HG03280 (cell line): ENCODE results near the gene PODNL1.
"Not testable (repeated sequence)": the region's sequence is repeated elsewhere in the genome, so short reads cannot be mapped to it uniquely, and the experiment has no call there.

ENCODE experiments used
- ATAC-seq: cut with Tn5 transposase; IDR thresholded peaks from one replicate; pipeline ENCODE4 v1.9.1; 2021; ENCODE audit warnings: mild to moderate bottlenecking, moderate library complexity; ENCODE audit not compliant: unreplicated experiment

PODNL1 gene

DNA sequence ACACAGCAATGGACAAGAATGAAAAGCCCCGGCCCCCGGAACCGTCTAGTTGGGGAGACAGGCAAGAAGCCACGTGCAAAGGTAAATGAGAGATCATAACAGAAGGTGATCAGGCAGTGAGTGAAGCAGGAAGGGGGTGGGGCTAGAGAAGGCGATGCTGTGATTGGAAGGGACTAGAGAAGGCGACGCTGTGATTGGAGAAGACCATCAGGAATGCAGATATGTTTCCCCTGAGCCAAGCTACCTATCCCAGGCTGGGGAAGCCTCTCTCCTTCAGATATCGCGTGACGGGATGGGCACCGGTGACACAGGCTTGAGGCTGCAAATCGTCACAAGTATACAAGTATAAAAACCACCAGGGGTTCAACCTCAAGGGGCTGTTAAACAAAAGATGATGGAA lies 35.9 kb upstream of the PODNL1 start:
- no peak for ATAC-seq

DNA sequence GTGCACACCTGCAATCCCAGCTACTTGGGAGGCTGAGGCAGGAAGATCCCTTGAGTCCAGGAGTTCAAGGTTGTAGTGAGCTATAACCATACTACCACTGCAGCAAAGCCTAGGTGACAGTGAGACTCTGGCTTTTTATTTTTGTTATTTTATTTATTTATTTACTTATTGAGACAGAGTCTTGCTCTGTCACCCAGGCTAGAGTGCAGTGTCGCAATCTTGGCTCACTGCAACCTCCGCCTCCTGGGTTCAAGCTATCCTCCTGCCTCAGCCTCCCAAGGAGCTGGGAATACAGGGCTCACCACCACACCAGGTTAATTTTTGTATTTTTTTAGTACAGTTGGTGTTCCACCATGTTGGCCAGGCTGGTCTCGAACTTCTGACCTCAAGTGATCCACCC lies 35.3 kb upstream of the PODNL1 start:
- ATAC-seq = not testable (repeated sequence)

- no peak for ATAC-seq
Observed at GRCh38 chr19:13972368-13973155, 34.3 kb upstream of the PODNL1 start.

DNA sequence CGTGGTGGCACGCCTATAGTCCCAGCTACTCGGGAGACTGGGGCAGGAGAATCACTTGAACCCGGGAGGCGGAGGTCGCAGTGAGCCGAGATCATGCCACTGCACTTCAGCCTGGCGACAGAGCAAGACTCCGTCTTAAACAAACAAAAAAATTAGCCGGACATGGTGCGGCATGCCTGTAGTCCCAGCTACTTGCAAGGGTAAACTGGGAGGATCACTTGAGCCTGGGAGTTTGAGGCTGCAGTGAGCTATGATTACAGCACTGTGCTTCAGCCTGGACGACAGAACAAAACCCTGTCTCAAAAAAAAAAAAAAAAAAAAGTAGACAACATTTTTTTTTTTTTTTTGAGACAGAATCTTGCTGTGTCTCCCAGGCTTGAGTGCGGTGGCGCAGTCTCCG lies 33.7 kb upstream of the PODNL1 start:
- not testable (repeated sequence) for ATAC-seq

GRCh38 chr19:13969897-13970296 lies 31.7 kb upstream of the PODNL1 start:
- ATAC-seq = no peak

GRCh38 chr19:13968999-13969398 lies 30.8 kb upstream of the PODNL1 start:
- no peak for ATAC-seq

- no peak for ATAC-seq
Observed at GRCh38 chr19:13968383-13968935, 30.2 kb upstream of the PODNL1 start.

DNA sequence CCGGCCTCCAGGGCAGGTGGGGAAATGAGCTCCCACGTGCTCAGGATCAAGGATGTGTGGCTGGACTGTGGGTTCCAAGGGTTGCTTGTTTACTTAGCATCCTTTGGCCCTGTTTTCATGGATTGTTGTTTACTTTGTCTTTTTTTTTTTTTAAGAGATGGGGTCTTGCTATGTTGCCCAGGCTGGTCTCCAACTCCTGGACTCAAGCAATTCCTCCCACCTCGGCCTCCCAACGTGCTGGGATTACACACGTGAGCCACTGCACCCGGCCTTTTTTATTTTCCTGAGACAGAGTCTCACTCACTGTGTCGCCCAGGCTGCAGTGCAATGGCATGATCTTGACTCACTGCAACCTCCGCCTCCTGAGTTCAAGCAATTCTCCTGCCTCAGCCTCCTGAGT lies 29.0 kb upstream of the PODNL1 start:
- not testable (repeated sequence) for ATAC-seq

DNA sequence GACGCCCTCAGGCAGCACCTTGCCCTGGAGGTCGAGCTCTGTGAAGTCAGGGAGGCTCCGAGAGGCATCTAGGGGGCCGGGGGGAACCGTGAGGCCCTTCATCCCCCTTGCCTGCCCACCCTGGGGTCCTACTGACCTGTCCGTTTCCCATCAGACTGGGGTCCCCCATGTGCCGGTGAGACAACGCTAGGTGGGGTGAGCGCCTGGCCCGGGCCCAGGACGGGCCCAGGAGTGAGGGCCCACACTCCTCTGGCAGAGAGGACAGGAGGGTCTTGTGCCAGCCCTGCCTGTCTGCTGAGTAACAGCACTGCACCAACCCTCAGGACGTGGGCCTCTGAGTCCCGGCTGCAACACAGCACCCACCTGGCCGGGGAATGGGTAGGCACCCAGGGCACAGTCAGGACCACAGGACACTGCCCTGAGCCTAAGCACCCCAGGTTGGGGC lies 28.5 kb upstream of the PODNL1 start:
- ATAC-seq = no peak

- no peak for ATAC-seq
Observed at GRCh38 chr19:13965926-13966683, 27.9 kb upstream of the PODNL1 start.

DNA sequence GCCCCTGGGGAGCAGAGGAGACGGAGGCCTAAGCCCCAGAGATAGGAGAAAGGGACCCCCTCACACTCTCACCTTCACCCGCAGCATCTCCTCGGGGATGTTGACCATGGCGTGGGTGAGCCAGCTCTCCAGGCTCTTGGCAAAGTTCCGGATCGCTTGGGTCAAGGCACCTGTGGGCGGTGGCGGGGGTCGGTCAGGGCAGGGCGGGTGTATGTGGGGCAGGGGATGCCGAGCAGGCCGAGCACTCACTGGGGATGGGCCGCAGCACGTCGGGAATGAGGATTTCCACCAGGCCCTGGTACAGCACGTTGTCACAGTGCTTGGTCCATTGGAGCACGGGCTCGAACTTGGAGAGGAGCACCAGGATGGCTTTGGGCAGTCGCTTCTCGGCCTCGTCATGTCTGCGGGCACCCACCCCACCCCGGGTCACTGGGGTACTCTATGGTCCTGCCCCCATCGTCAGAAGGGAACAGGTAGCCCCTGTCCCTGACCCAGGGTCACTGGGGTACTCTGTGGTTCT lies 27.2 kb upstream of the PODNL1 start:
- no peak for ATAC-seq

DNA sequence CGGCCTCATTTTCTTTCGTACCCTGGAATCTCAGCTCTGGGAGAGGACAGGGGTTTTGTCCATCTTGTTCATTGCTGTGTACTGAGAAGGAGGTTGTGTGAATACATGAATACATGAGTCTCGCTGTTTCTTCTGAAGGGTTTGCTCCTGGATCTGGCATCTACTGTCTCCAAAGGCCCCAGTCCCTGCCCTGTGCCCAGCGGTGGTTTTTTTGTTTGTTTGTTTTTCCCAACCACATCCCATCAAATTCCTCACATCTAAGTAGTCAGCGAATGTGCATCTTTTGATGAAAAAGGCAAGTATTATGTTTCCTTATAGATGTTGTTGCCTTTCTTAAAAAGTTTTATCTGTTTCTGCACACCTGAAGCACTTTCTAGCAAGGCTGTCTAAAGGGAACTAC lies 26.6 kb upstream of the PODNL1 start:
- ATAC-seq = no peak

DNA sequence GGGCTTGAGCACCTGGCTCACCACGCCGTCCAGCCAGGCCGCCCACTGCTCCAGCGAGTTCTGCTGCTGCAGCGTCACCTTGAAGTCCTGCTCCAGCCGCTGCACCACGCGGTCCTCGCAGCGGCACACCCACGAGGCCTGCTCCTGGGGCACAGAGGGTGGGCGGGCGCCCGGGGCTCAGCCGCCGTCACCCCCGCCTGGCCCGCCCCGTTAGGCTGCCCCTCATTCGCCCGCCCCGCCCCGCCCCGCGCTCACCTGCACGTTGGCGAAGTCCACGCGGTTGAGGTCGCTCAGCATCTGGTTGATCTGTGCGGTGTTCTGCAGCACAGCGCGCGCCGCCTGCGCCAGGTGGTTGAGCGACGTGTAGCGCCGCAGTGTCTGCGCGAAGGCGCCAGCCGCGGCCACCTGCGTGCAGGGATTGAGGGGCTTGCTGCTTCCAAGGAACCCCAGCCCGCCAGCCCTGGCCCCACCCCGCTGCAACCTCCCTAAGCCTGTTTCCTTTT lies 25.4 kb upstream of the PODNL1 start:
- ATAC-seq = no peak

GRCh38 chr19:13962699-13963602 lies 24.7 kb upstream of the PODNL1 start:
- ATAC-seq = no peak

DNA sequence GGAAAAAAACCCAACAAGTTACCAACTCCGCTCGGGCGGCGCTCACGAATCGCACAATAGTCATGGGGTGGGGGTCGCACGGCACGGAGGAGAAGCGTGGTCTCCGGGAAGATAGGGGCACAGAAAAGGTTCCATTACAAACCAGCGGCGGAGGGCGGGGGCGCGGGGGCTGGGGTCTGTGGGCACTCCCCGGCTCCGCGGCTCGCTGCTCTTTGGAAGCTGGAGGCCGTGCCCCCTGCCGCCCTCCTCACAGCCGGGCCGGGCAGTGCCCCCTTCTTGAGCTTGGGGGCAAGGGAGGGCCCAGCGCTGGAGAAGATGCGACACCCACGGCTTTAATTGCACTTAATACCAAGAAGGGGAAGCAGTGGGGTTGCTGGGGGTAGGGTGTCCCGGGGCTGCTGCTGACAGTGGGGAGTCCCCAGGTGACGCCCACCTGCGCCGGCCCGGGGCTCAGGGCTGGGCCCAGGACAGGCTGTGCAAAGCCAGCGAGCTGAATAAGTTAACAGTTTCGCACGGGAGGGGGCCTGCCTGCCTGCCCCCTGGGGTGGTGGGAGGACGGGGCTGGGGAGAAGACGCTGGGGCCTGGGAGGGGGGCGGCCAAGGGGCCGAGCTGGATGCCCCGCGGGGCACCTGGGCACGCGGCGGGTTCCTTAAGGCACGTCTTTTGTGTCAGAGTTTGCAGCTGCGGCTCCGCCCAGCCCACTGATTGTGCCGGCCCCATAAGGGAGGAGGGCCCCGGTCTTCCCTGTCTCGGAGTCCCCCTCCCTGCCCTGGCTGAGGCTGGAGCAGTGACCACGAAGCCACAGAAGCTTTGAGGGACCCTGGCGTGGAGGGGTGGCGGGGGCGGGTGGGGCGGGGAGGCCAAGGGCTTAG lies 23.8 kb upstream of the PODNL1 start:
- ATAC-seq = no peak

DNA sequence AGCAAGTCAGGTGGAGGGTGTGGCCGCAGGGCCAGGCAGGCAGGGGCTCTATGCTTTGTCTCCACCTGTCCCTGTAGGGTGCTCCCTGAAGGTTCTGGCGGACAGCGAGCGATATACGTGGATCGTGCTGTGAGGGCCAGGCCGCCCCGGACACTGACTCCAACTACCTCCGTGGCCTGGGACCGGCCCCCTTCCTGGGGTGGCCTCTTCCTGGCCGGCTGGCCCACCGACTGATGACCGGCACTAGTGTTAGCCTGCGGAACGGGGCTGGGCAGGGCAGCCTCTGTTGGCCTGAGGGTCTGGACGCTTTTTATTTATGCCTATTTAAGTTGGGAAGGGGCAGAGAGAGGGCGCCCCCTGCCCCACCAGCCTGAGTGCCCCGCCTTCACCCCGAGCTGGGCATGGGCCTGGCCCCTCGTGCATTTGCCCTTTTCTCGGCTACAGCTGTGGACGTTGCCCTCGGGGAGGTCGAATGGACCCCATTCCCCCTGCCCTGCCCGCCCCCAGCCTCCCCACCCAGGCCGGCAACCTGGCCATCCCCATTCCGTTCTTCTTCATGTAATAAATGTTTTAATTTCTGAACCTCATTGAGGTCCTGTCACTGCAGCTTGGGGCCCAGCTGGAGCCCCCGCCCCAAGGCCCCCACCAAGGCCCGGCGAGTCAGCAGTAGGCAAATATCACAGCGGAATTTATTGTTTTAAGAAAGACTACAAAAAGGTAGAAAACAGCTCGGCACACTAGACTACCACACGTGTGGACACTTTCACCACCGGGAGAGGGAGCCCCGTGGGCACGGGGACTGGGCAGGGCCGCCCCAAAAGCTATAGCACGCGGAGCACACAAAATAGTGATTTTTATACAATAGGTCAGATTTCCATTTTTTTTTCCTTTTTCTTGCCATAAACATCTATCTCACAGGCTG lies 22.9 kb upstream of the PODNL1 start:
- ATAC-seq = no peak

- ATAC-seq = no peak
Observed at GRCh38 chr19:13959962-13960862, 22.0 kb upstream of the PODNL1 start.
